ENCODE measurements around the gene KDM4B.

Gene KDM4B

GRCh38 chr19:5112175-5112574 is 143.3 kb downstream of the KDM4B start:
- DNase-seq: no peak

GRCh38 chr19:5112681-5113575 is 144.0 kb downstream of the KDM4B start:
- no peak for DNase-seq

- no peak for DNase-seq
These were observed 145.0 kb downstream of the KDM4B start for GRCh38 chr19:5113633-5114586.

- DNase-seq: no peak
These were observed 145.8 kb downstream of the KDM4B start for GRCh38 chr19:5114727-5115126.

GRCh38 chr19:5115351-5115750 is 146.4 kb downstream of the KDM4B start:
- DNase-seq: no peak

GRCh38 chr19:5115771-5116202 is 146.9 kb downstream of the KDM4B start:
- no peak for DNase-seq

- DNase-seq: no peak
These were observed 147.4 kb downstream of the KDM4B start for GRCh38 chr19:5116292-5116691.

GRCh38 chr19:5117421-5117820 is 148.5 kb downstream of the KDM4B start:
- DNase-seq: no peak

GRCh38 chr19:5118026-5118425 is 149.1 kb downstream of the KDM4B start:
- DNase-seq: no peak

- DNase-seq: no peak
These were observed 150.5 kb downstream of the KDM4B start for GRCh38 chr19:5119297-5119998.

GRCh38 chr19:5120321-5120720 is 151.4 kb downstream of the KDM4B start:
- DNase-seq: no peak

GRCh38 chr19:5120833-5121232 is 151.9 kb downstream of the KDM4B start:
- DNase-seq: no peak

GRCh38 chr19:5121266-5122120 is 152.6 kb downstream of the KDM4B start:
- no peak for DNase-seq

GRCh38 chr19:5122121-5122400 is 153.1 kb downstream of the KDM4B start:
- DNase-seq: no peak

GRCh38 chr19:5122671-5123409 is 153.9 kb downstream of the KDM4B start:
- DNase-seq: no peak

- DNase-seq: no peak
These were observed 154.7 kb downstream of the KDM4B start for GRCh38 chr19:5123646-5124045.

- no peak for DNase-seq
These were observed 155.4 kb downstream of the KDM4B start for GRCh38 chr19:5124111-5124855.

GRCh38 chr19:5125376-5125775 is 156.5 kb downstream of the KDM4B start:
- no peak for DNase-seq

- DNase-seq: no peak
These were observed 157.0 kb downstream of the KDM4B start for GRCh38 chr19:5125797-5126497.

All from SIG-M5 (cell line).